SH-SY5Y (cell line): ENCODE measurements around the gene PIK3C2A.

ENCODE experiments used
- GATA2 ChIP-seq: IDR thresholded peaks from 2 replicates; pipeline ENCODE4 v1.6.1; 2011; ENCODE audit warnings: mild to moderate bottlenecking, low read depth, low read length
- GATA3 ChIP-seq: IDR thresholded peaks from 2 replicates; pipeline ENCODE4 v1.6.1; 2011; ENCODE audit warnings: low read depth, mild to moderate bottlenecking, low read length, moderate library complexity

- no peak for TF ChIP-seq GATA2
- no peak for TF ChIP-seq GATA3
Measured at GRCh38 chr11:17229481-17230152, 21.8 kb upstream of the PIK3C2A start.
